A549 (cell line): Measurements from ENCODE around the gene SCUBE1. TPM values are rescaled to one million over a fixed set of nuclear protein-coding genes. Genes with fewer than 3 reads are reported as not detected.
A peak's percentile ranks its signal among the peaks of the same experiment; 100 is the strongest.

Experiments
- ATAC-seq, 2 experiments: fragments of 200-7000 bp in 1 of 2; fragments of >200 bp in 1 of 2; cut with Nextera tagmentation in 1 of 2; cut with Tn5 transposase in 1 of 2; 3 replicates each; pipeline versions ENCODE4 v1.8.0 to v1.9.1; 2018 to 2020; ENCODE audit warnings: mild to moderate bottlenecking in 1 of 2, moderate library complexity in 1 of 2
- CTCF ChIA-PET: fragments of 300-600 bp; sonication (Branson Sonifier 250); formaldehyde crosslinking; extraction: SDS; loops from one replicate; lab custom pipeline; 2021; ENCODE audit warnings: antibody characterized with exemption, inconsistent platforms; lab: Yijun Ruan, JAX
- POLR2A ChIA-PET: fragments of 350-600 bp; formaldehyde crosslinking; extraction: SDS; loops from one replicate; lab custom pipeline; 2021; ENCODE audit warnings: antibody characterized with exemption, inconsistent platforms; lab: Yijun Ruan, JAX
- DNase-seq, 2 experiments: peaks; one replicate each; pipeline versions ENCODE4 v3.0.0 to v3.0.0-alpha.2; 2011 to 2016; ENCODE audit warnings: low read depth in 1 of 2, low spot score in 1 of 2
- FAIRE-seq: peaks from 2 replicates; lab custom pipeline; 2011; peaks lifted over from hg19 to GRCh38; lab: Jason Lieb, UNC
- H3K27ac ChIP-seq, 2 experiments: fragments of >200 bp; sonication (Bioruptor Twin); formaldehyde crosslinking; 3 replicates each; pipeline ENCODE4 v1.5.1; 2016 to 2017
- H3K4me1 ChIP-seq: fragments of >200 bp; sonication (Bioruptor Twin); formaldehyde crosslinking; 3 replicates; pipeline ENCODE4 v1.6.1; 2016
- H3K4me2 ChIP-seq: fragments of >200 bp; sonication (Bioruptor Twin); formaldehyde crosslinking; 3 replicates; pipeline ENCODE4 v1.6.1; 2016
- H3K4me3 ChIP-seq: fragments of >200 bp; sonication (Bioruptor Twin); formaldehyde crosslinking; 3 replicates; pipeline ENCODE4 v1.5.1; 2016
- H3K9me3 ChIP-seq: fragments of >200 bp; sonication (Bioruptor Twin); formaldehyde crosslinking; 3 replicates; pipeline ENCODE4 v1.6.1; 2016
- BCL3 ChIP-seq: fragments of >200 bp; sonication (Bioruptor Twin); formaldehyde crosslinking; IDR thresholded peaks from 3 replicates; pipeline ENCODE4 v1.6.1; 2016
- BHLHE40 ChIP-seq: IDR thresholded peaks from 2 replicates; pipeline ENCODE4 v1.6.1; 2012; ENCODE audit warnings: low read depth, low read length, inconsistent platforms
- CBX2 ChIP-seq: fragments of 200-600 bp; sonication (generic); IDR thresholded peaks from 2 replicates; pipeline ENCODE4 v1.6.1; 2016; ENCODE audit warnings: low read depth, mild to moderate bottlenecking, borderline replicate concordance
- CBX8 ChIP-seq: fragments of 200-600 bp; sonication (generic); IDR thresholded peaks from 2 replicates; pipeline ENCODE4 v1.6.1; 2016
- EHMT2 ChIP-seq: fragments of 200-600 bp; sonication (generic); IDR thresholded peaks from 2 replicates; pipeline ENCODE4 v1.6.1; 2016; ENCODE audit warnings: antibody characterized with exemption, low read depth, mild to moderate bottlenecking, moderate library complexity
- EP300 ChIP-seq, 2 experiments: fragments of >200 bp; sonication (Bioruptor Twin); formaldehyde crosslinking; IDR thresholded peaks; 2 replicates in 1 of 2; 3 replicates in 1 of 2; pipeline ENCODE4 v1.6.1; 2016 to 2017
- FOSB ChIP-seq: fragments of 250-450 bp; sonication (Bioruptor Pico); IDR thresholded peaks from 2 replicates; pipeline ENCODE4 v1.5.0; 2020; ENCODE audit warnings: mild to moderate bottlenecking, moderate library complexity
- HEYL ChIP-seq: fragments of 250-450 bp; sonication (Bioruptor Pico); IDR thresholded peaks from 2 replicates; pipeline ENCODE4 v1.8.0; 2021; ENCODE audit warnings: mild to moderate bottlenecking, moderate library complexity
- HOXB13 ChIP-seq: fragments of 250-450 bp; sonication (Bioruptor Pico); IDR thresholded peaks from 2 replicates; pipeline ENCODE4 v1.5.0; 2020; ENCODE audit warnings: low read depth, mild to moderate bottlenecking, moderate library complexity
- JUNB ChIP-seq: fragments of >200 bp; sonication (Bioruptor Twin); formaldehyde crosslinking; IDR thresholded peaks from 2 replicates; pipeline ENCODE4 v1.6.1; 2016
- MAFK ChIP-seq: fragments of 450-650 bp; IDR thresholded peaks from 2 replicates; pipeline ENCODE4 v1.6.1; 2014; ENCODE audit not compliant: partially characterized antibody
- MAZ ChIP-seq: fragments of 150-350 bp; IDR thresholded peaks from 2 replicates; pipeline ENCODE4 v1.6.1; 2014; ENCODE audit warnings: antibody characterized with exemption, low read depth, low read length, borderline replicate concordance
- MYC ChIP-seq: IDR thresholded peaks from 2 replicates; pipeline ENCODE4 v1.6.1; 2012; ENCODE audit warnings: mild to moderate bottlenecking, inconsistent platforms, low read length, improper control_type of control experiment, borderline replicate concordance
- NFE2L2 ChIP-seq: fragments of 150-350 bp; conservative IDR thresholded peaks from 2 replicates; pipeline ENCODE4 v1.6.1; 2014; ENCODE audit warnings: low read length
- NPAS2 ChIP-seq: fragments of 250-450 bp; sonication (Bioruptor Pico); IDR thresholded peaks from 2 replicates; pipeline ENCODE4 v1.8.0; 2022; ENCODE audit warnings: mild to moderate bottlenecking, moderate library complexity, borderline replicate concordance
- POLR2A ChIP-seq: IDR thresholded peaks from 2 replicates; pipeline ENCODE4 v1.6.1; 2012; ENCODE audit warnings: mild to moderate bottlenecking, low read length
- RAD21 ChIP-seq, 2 experiments: fragments of >200 bp in 1 of 2; sonication (Bioruptor Twin) in 1 of 2; formaldehyde crosslinking in 1 of 2; IDR thresholded peaks in 1 of 2; conservative IDR thresholded peaks in 1 of 2; 2 replicates in 1 of 2; 3 replicates in 1 of 2; pipeline ENCODE4 v1.6.1; 2012 to 2018; ENCODE audit warnings: inconsistent platforms in 1 of 2
- RCOR1 ChIP-seq: fragments of 150-350 bp; IDR thresholded peaks from 2 replicates; pipeline ENCODE4 v1.6.1; 2014; ENCODE audit warnings: antibody characterized with exemption, low read length, low read depth
- REST ChIP-seq: fragments of 200-600 bp; sonication (generic); IDR thresholded peaks from 2 replicates; pipeline ENCODE4 v1.6.1; 2016; ENCODE audit warnings: antibody characterized with exemption, mild to moderate bottlenecking, moderate library complexity
- RFX5 ChIP-seq: fragments of 450-650 bp; IDR thresholded peaks from 2 replicates; pipeline ENCODE4 v1.7.1; 2014; ENCODE audit warnings: antibody characterized with exemption, mild to moderate bottlenecking, moderate library complexity
- SREBF2 ChIP-seq: fragments of 450-650 bp; IDR thresholded peaks from 2 replicates; pipeline ENCODE4 v1.6.1; 2014; ENCODE audit warnings: mild to moderate bottlenecking, moderate library complexity
- TP53 ChIP-seq: fragments of 250-450 bp; sonication (Bioruptor Pico); IDR thresholded peaks from 2 replicates; pipeline ENCODE4 v1.5.0; 2021; ENCODE audit warnings: mild to moderate bottlenecking, moderate library complexity
- USF2 ChIP-seq: fragments of 450-650 bp; IDR thresholded peaks from 2 replicates; pipeline ENCODE4 v1.6.1; 2014; ENCODE audit warnings: antibody characterized with exemption
- ZFP36 ChIP-seq: fragments of 450-650 bp; IDR thresholded peaks from 2 replicates; pipeline ENCODE4 v1.6.1; 2014; ENCODE audit warnings: borderline replicate concordance; ENCODE audit not compliant: partially characterized antibody
- WGBS: methylation state at CpG from one replicate; pipeline ENCODE4 v1.1.6; 2017; ENCODE audit errors: missing lambda C conversion rate; 5-methylcytosine and 5-hydroxymethylcytosine counted together
- polyA plus RNA-seq, 4 experiments: library from polyadenylated mRNA; depleted of rRNA in 3 of 4; stranded (reverse); fragments of >200 nt; fragmentation: RNase III in 1 of 4; extraction: RNeasy Plus Mini Kit Qiagen cat#74134 plus additional on column Dnase treatment in 1 of 4; gene quantifications; 2 replicates in 3 of 4; 3 replicates in 1 of 4; pipeline ENCODE4 v1.2.3, GENCODE V29; 2011 to 2017

Gene SCUBE1
- polyA plus RNA-seq, 2 of the 4 experiments (the other 2 are of a cell fraction), result 0.01 to 0.12 TPM

DNA sequence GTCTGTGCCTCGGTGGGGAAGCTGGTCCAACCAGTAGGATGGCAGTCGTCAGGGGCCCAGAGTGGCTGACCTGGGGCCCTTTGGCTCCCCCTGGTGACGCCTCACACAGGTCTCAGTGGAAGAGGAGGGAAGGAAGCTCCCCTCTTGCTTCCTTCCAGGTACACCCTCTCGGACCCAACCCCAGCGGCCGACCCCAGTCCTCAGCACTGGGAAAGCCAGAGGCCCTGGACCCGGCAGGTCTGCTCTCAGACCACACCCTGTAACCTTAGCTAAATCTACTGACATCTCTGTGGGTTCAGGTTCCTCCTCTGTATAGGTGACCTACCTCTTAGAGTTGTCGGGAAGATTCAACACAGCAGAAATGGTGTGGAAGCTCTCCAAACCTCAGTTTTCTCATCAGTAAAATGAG is 3.4 kb upstream of the SCUBE1 start (continued):
- peak; percentile 51 to 65; a peak in 4 of 5 replicates for TF ChIP-seq RAD21 (conservative IDR thresholded peaks at IDR 0.05 in 1 of 2, IDR thresholded peaks at IDR 0.05 in 1 of 2)
- no peak for TF ChIP-seq JUNB
- no peak for TF ChIP-seq BHLHE40
- no peak for TF ChIP-seq ZFP36
- no peak for TF ChIP-seq RFX5
- no peak for TF ChIP-seq FOSB (CRISPR knock-in tag)
- no peak for TF ChIP-seq HOXB13
- no peak for TF ChIP-seq EHMT2
- TF ChIP-seq REST, result no peak
- TF ChIP-seq, all 56 proteins: peak for 3

- H3K9me3 ChIP-seq, result no peaks in the 10 kb centered on the region
- DNase-seq (peak in 1 of 2 experiments; percentile 12), ATAC-seq (0 out of 6 replicates have a peak, but pooled peaks of 1 of the 2 experiments have one; percentile 5), FAIRE-seq (no peak)
- H3K4me3 ChIP-seq, result no peak overlapping the region
- no peak overlapping the region for H3K27ac ChIP-seq
- ChIA-PET POLR2A (no interaction called here), CTCF (interaction anchor here (0.7 to 4.5 kb wide), 35 partner anchors 9 to 1264 kb away, joined by 3 to 84 read pairs (median 4); no protein-coding TSS in a partner anchor)
- peak; percentile 65 for TF ChIP-seq MAFK
- TF ChIP-seq BCL3, result no peak
- TF ChIP-seq POLR2A, result no peak
- TF ChIP-seq SREBF2, result no peak
- peak; percentile 47; the same call in 1 of the 2 replicates for TF ChIP-seq NFE2L2
- H3K4me2 ChIP-seq, result 0 out of 3 replicates have a peak overlapping the region, but pooled peaks have one; percentile 30
- peaks cover 11% of the 10 kb centered on the region for H3K4me1 ChIP-seq
- 88% methylated on average over 6 of the region's 7 CpGs for WGBS
Observed at GRCh38 chr22:43345761-43346301, 2.7 kb upstream of the SCUBE1 start.

- POLR2A ChIA-PET, result no interaction called here
- no peak overlapping the region for H3K4me3 ChIP-seq
- no peak overlapping the region for H3K4me2 ChIP-seq
- WGBS, result 85% methylated on average over 7 of the region's 7 CpGs
- CTCF ChIA-PET, result interaction anchor here (0.9 to 4.5 kb wide), 16 partner anchors 8 to 116 kb away, joined by 3 to 84 read pairs (median 10); no protein-coding TSS in a partner anchor
- DNase-seq (no peak), ATAC-seq (no peak), FAIRE-seq (no peak)
- no peak overlapping the region for H3K27ac ChIP-seq
- H3K4me1 ChIP-seq, result peaks cover 11% of the 10 kb centered on the region
- no peaks in the 10 kb centered on the region for H3K9me3 ChIP-seq
- no peak for TF ChIP-seq USF2
- TF ChIP-seq CBX8, result no peak
- TF ChIP-seq HOXB13, result no peak
- TF ChIP-seq RAD21 (conservative IDR thresholded peaks at IDR 0.05 in 1 of 2, IDR thresholded peaks at IDR 0.05 in 1 of 2), result no peak
- TF ChIP-seq MAZ, result no peak
- no peak for TF ChIP-seq TP53 (CRISPR knock-in tag)
- TF ChIP-seq MYC, result no peak
- no peak for TF ChIP-seq EP300 (IDR thresholded peaks at IDR 0.05)
- no peak for TF ChIP-seq RCOR1
- TF ChIP-seq HEYL, result no peak
- no peak for TF ChIP-seq NPAS2 (CRISPR knock-in tag)
- TF ChIP-seq CBX2, result no peak
Observed at GRCh38 chr22:43345356-43345755, 2.2 kb upstream of the SCUBE1 start.
